ENCODE data around the gene KCNAB2.

DNA sequence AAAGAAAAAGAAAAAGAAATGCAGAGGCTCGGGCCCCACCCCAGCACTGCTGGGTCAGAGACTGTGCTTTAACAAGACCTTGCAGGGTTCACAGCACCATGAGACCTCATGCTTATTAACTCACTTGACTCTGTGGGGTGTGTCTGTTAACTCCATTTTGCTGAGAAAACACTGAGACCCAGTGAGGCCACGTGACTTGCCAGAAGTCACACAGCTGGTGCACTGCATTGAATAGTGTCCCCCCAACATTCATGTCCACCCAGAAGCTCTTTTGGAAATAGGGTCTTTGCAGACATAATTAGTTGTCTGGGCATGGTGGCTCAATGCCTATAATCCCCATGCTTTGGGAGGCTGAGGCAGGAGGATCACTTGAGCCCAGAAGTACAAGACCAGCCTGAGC, 94.7 kb downstream of the KCNAB2 start:
- no peak for TF ChIP-seq POLR2A (IDR thresholded peaks at IDR 0.05)
- TF ChIP-seq, protein P1, sequence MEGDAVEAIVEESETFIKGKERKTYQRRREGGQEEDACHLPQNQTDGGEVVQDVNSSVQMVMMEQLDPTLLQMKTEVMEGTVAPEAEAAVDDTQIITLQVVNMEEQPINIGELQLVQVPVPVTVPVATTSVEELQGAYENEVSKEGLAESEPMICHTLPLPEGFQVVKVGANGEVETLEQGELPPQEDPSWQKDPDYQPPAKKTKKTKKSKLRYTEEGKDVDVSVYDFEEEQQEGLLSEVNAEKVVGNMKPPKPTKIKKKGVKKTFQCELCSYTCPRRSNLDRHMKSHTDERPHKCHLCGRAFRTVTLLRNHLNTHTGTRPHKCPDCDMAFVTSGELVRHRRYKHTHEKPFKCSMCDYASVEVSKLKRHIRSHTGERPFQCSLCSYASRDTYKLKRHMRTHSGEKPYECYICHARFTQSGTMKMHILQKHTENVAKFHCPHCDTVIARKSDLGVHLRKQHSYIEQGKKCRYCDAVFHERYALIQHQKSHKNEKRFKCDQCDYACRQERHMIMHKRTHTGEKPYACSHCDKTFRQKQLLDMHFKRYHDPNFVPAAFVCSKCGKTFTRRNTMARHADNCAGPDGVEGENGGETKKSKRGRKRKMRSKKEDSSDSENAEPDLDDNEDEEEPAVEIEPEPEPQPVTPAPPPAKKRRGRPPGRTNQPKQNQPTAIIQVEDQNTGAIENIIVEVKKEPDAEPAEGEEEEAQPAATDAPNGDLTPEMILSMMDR (IDR thresholded peaks at IDR 0.05): no peak

Measured in Peyer's patch (tissue), 4 donors.